VCaP (cell line): ENCODE results near the gene RUBCNL.

Source experiments
- H3K27ac ChIP-seq: fragments of 450-650 bp; 2 replicates; pipeline ENCODE4 v1.5.1; 2017
- TF ChIP-seq, protein P1 (sequence below): fragments of 450-650 bp; conservative IDR thresholded peaks from 2 replicates; pipeline ENCODE4 v1.5.1; 2017; ENCODE audit warnings: mild to moderate bottlenecking, moderate library complexity

RUBCNL gene

DNA sequence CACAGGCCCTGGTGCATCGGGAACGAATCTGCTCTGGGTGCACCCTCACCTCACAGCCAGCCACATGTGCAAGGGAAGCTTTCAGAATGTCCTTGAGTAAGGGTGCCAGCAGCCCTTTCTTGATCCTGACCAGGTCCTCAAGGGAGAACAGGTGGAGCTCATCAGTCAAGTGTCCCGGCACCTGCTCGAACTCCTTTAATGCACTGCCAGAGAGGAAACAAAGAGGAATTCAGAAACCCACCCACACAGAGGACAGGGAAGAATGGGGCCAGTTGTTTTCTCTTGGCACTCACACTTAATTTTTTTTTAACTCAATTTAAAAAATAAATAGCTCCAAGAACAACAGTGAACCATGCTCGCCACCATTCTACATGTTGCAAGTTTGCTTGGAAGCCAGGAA, 41.7 kb downstream of the RUBCNL start:
- TF ChIP-seq, protein P1, sequence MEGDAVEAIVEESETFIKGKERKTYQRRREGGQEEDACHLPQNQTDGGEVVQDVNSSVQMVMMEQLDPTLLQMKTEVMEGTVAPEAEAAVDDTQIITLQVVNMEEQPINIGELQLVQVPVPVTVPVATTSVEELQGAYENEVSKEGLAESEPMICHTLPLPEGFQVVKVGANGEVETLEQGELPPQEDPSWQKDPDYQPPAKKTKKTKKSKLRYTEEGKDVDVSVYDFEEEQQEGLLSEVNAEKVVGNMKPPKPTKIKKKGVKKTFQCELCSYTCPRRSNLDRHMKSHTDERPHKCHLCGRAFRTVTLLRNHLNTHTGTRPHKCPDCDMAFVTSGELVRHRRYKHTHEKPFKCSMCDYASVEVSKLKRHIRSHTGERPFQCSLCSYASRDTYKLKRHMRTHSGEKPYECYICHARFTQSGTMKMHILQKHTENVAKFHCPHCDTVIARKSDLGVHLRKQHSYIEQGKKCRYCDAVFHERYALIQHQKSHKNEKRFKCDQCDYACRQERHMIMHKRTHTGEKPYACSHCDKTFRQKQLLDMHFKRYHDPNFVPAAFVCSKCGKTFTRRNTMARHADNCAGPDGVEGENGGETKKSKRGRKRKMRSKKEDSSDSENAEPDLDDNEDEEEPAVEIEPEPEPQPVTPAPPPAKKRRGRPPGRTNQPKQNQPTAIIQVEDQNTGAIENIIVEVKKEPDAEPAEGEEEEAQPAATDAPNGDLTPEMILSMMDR = no peak
- H3K27ac ChIP-seq = no peak overlapping the region

DNA sequence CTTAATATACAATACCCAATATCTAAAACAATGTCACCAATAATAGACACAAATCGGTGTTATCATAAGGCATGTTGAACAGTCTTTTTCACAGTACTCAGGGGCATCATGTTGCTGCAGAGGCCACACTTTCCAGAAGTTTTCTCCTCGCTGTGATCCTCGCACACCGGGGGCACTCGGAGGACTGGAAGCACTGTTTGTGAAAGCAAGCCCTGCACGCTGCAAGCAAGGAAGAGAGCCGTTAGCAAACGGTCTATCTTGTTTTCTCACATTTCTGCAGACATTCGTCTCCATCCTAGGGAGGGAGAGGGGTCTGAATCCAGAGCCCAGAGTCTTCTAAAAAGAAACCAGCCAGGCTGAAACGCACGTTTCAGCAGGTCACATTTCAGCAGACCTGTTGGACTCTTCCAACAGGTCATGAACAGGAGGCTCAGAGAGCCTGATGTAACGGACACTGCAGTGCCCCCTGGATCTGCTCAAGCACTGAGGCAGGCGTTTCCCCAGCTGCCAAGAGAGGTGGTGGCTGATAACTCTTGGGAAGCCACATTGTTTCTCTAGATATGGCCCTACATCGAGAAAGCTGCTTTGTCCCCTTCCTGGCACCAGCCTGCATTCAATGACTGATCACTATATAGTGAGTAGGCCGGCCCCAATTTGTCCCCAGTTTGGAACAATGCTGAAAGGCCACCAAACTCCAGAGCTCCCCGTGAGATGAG, 43.6 kb downstream of the RUBCNL start:
- H3K27ac ChIP-seq = no peak overlapping the region
- TF ChIP-seq, protein P1 = no peak

DNA sequence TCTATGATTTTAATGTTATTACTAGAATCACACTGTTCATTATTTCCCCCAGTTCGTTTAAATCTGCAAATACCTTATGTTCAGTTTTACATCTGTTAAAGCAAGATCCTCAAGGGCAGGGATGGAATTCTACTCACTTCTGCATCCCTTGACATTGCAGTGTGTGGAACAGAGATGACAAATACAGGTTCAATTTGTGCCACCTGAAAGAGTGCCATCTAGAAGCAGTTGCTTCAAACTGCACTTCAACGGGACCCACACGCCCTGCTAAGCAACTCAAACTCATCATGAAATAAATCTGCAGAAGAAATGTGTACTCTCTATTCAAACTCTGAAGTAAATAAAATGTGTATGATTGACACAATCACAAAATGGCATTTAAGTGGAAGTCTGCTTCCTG, 44.5 kb downstream of the RUBCNL start:
- TF ChIP-seq, protein P1 = peak; percentile 57
- no peak overlapping the region for H3K27ac ChIP-seq

DNA sequence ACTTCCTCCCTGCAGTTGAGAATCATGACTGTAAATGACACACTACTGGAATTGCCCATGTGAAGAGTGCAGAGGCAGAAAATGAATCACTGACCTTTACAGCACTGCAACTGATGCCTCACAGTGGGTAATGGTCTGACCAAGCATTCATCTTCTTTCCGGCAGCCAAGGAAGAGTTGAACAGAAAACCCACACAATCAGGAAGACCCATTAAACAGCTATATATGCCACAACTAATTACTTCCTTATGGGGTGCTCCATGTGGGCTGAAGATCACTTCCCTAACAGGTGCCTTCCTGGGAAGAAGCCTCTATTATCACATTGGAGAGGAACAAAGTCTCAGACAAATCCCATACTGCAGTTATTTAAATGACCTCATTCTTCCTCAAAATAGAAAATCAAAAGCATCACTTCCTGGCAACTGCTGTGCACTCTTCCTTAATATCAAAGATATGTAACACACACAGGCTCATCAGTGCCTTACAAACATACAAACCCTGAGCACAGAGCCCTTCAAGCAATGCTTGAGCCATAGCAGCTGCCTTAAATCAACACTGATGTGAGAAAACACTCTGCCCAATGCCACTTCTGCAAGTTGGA, 45.8 kb downstream of the RUBCNL start:
- TF ChIP-seq, protein P1 = no peak
- no peak overlapping the region for H3K27ac ChIP-seq

DNA sequence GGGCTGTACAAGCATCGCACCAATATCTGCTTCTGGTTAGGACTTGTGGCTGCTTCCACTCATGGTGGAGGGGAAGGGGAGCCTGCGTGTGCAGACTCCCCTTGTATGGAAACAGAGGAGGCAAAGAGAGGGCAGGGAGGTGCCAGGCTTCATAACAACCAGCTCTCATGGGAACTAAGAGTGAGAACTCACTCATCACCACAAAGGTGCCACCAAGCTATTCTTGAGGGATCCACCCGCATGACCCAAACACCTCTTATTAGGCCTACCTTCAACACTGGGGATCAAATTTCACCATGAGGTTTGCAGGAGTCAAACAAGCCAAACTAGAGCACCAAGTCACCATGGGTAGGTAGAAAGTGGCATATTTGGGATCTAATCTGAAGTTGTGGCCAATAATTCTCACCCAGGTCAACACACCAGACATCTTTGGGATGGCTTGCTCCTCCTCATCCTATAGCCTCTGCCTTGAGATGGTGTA, 46.4 kb downstream of the RUBCNL start:
- no peak overlapping the region for H3K27ac ChIP-seq
- TF ChIP-seq, protein P1 = no peak

DNA sequence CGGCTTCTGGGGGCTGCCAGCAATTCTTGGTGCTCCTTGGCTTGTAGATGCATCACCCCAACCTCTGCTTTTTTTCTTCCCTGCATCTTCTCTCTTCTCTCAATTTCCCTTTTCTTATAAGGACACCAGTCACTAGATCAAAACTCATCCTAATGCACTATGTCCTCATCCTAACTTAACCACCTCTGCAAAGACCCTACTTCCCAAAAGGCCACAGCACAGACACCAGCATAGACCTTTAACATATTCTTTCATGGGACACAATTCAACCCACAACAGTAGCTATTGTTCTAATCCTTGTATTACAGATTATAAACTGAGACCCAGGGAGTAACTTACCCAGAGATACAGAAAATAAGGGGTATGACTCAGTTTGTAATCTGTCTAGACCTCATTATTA, 47.0 kb downstream of the RUBCNL start:
- TF ChIP-seq, protein P1 = no peak
- no peak overlapping the region for H3K27ac ChIP-seq

DNA sequence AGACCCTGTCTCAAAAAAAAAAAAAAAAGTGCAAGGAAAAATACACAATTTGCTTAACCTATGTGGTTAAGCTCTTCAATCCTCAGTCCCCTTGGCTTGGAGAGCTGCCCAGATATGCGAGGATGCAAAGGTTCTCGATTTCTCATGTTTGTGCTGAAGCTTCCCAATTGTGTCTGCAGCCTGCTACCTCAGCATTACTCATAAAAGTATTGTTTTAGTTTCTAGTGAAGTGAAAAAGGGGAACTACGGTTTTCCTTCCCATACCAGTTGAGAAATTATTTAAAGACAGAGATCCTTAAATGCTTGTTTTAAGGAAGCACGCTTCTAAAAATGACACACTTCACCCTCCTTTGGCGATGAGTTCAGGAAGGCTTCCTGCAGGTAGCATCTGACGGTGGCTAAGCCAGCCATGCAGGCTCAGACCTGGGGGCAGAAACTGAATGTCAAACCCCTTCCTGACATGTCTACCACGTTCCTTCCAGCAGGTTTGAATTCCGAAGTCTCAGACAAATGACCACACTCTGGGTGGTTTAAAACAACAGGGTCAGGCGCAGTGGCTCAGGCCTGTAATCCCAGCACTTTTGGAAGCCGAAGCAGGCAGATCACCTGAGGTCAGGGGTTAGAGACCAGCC, 47.9 kb downstream of the RUBCNL start:
- TF ChIP-seq, protein P1 = no peak
- H3K27ac ChIP-seq = no peak overlapping the region
